ENCODE measurements around the gene CDC14B.
A peak's percentile ranks its signal among the peaks of the same experiment; 100 is the strongest.

The CDC14B gene

GRCh38 chr9:96485280-96485679 is 134.4 kb downstream of the CDC14B start:
- Histone ChIP-seq H3K4me3 (ENCODE audit: insufficient read depth in 1 of 2, low read depth in 1 of 2, low read length in 2 of 2) (no peak overlapping the region), H2BK120ac (ENCODE audit: low read depth, low read length) (no peak overlapping the region), H3K36me3 (ENCODE audit: control insufficient read depth in 1 of 2, insufficient read depth in 2 of 2, low read depth in 1 of 2, low read length in 2 of 2) (peaks cover 28 to 75% of the 10 kb centered on the region in 2 experiments), H2AFZ (ENCODE audit: low read depth, low read length) (no peak overlapping the region), H2BK12ac (ENCODE audit: low read length in 2 of 2) (no peak overlapping the region), H3K18ac (ENCODE audit: low read depth in 1 of 2, low read length in 2 of 2) (peak overlapping the region in 1 of 2 experiments; percentile 28), H3K27ac (ENCODE audit: low read length, poor library complexity, severe bottlenecking) (no peak overlapping the region), H2BK5ac (ENCODE audit: low read depth, low read length, poor library complexity, severe bottlenecking) (no peak overlapping the region), H4K8ac (ENCODE audit: low read length) (no peak overlapping the region), H3K4me1 (ENCODE audit: control insufficient read depth, insufficient read depth, low read depth, low read length) (peaks cover 9% of the 10 kb centered on the region), H3K79me1 (replicated peaks; ENCODE audit: low read length, poor library complexity, severe bottlenecking) (peaks cover 16% of the 10 kb centered on the region), H3K9ac (ENCODE audit: low read length) (peak overlapping the region; percentile 83), H3K9me3 (ENCODE audit: control insufficient read depth, low read length) (no peaks in the 10 kb centered on the region), H2BK15ac (ENCODE audit: low read depth, poor library complexity, severe bottlenecking) (no peak overlapping the region), H3K4ac (ENCODE audit: low read depth in 1 of 2, low read length in 2 of 2) (no peak overlapping the region), H3K14ac (ENCODE audit: low read length in 2 of 2) (no peak overlapping the region), H2AK5ac (ENCODE audit: low read length, severe bottlenecking) (no peak overlapping the region), H3K4me2 (ENCODE audit: low read length, poor library complexity, severe bottlenecking) (no peak overlapping the region), H4K91ac (ENCODE audit: low read length) (no peak overlapping the region), H3K27me3 (ENCODE audit: control insufficient read depth in 1 of 2, insufficient read depth in 1 of 2, low read length in 2 of 2) (no peaks in the 10 kb centered on the region), H3K23ac (ENCODE audit: low read length in 2 of 2) (no peak overlapping the region)
- DNase-seq: no peak
- WGBS: 98% methylated on average over 16 of the region's 16 CpGs

DNA sequence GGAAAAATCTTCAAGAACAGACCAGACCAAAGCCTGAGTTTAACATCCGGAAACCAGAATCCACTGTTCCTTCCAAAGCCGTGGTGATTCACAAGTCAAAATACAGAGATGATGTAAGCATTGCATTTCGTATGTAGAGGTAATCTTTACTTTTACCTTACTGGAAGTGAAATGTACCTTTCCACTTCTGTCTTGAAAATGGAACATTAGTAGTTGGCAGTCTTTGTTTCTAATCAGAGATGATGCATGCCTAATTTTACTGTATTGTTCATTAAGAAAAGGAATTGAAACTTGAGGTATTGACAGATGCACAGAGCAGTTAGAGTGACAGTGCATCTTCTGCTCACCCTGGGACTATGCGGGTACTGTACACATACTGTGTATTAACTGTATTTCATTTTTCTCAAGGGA is 135.1 kb downstream of the CDC14B start:
- Histone ChIP-seq H3K27ac (ENCODE audit: low read length, poor library complexity, severe bottlenecking) (no peak overlapping the region), H3K4ac (ENCODE audit: low read depth in 1 of 2, low read length in 2 of 2) (no peak overlapping the region), H3K27me3 (ENCODE audit: control insufficient read depth in 1 of 2, insufficient read depth in 1 of 2, low read length in 2 of 2) (no peaks in the 10 kb centered on the region), H2AFZ (ENCODE audit: low read depth, low read length) (no peak overlapping the region), H3K4me2 (ENCODE audit: low read length, poor library complexity, severe bottlenecking) (no peak overlapping the region), H4K8ac (ENCODE audit: low read length) (no peak overlapping the region), H3K36me3 (ENCODE audit: control insufficient read depth in 1 of 2, insufficient read depth in 2 of 2, low read depth in 1 of 2, low read length in 2 of 2) (peaks cover 28 to 74% of the 10 kb centered on the region in 2 experiments), H3K14ac (ENCODE audit: low read length in 2 of 2) (no peak overlapping the region), H3K4me3 (ENCODE audit: insufficient read depth in 1 of 2, low read depth in 1 of 2, low read length in 2 of 2) (no peak overlapping the region), H2BK120ac (ENCODE audit: low read depth, low read length) (no peak overlapping the region), H3K9ac (ENCODE audit: low read length) (no peak overlapping the region), H3K18ac (ENCODE audit: low read depth in 1 of 2, low read length in 2 of 2) (no peak overlapping the region), H4K91ac (ENCODE audit: low read length) (no peak overlapping the region), H3K9me3 (ENCODE audit: control insufficient read depth, low read length) (no peaks in the 10 kb centered on the region), H3K23ac (ENCODE audit: low read length in 2 of 2) (no peak overlapping the region), H3K4me1 (ENCODE audit: control insufficient read depth, insufficient read depth, low read depth, low read length) (peaks cover 9% of the 10 kb centered on the region), H2BK5ac (ENCODE audit: low read depth, low read length, poor library complexity, severe bottlenecking) (no peak overlapping the region), H2BK15ac (ENCODE audit: low read depth, poor library complexity, severe bottlenecking) (no peak overlapping the region), H2AK5ac (ENCODE audit: low read length, severe bottlenecking) (no peak overlapping the region), H2BK12ac (ENCODE audit: low read length in 2 of 2) (no peak overlapping the region), H3K79me1 (replicated peaks; ENCODE audit: low read length, poor library complexity, severe bottlenecking) (peaks cover 15% of the 10 kb centered on the region)
- 100% methylated on average over 4 of the region's 4 CpGs for WGBS
- DNase-seq: no peak

DNA sequence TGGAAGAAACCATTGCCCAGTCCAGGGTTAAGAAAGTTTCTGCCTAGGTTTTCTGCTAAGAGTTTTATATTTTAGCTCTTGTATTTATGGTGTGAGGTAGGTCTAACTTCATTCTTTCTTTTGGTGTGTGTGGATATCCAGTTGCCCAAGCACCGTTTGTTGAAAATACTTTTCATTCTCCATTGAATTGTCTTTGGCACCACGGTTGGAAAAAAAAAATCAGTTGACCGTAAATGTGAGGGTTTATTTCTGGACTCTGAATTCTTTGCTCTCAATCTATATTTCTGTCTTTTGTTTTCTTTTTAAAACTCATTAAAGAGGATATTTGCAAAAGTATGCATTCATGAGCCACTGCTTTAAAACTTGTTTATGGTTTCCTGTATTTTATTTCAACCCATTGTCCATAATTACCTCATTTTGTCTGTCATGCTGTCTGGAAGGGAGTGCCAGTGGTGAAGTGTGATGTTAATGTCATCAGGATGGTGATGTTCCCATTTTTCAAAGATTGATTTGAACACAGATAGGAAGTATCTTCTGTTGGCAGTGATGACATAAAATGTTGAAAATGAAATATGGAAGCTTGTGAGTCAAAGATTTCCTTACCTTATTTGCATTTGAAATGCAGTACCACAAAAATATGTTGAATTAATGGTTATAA is 135.8 kb downstream of the CDC14B start:
- no peak overlapping the region for H2AFZ ChIP-seq (ENCODE audit: low read depth, low read length)
- H3K4me1 ChIP-seq (ENCODE audit: control insufficient read depth, insufficient read depth, low read depth, low read length): peaks cover 9% of the 10 kb centered on the region
- no peak overlapping the region for H3K23ac ChIP-seq (ENCODE audit: low read length in 2 of 2)
- no peak overlapping the region for H2BK5ac ChIP-seq (ENCODE audit: low read depth, low read length, poor library complexity, severe bottlenecking)
- no peaks in the 10 kb centered on the region for H3K27me3 ChIP-seq (ENCODE audit: control insufficient read depth in 1 of 2, insufficient read depth in 1 of 2, low read length in 2 of 2)
- H3K79me1 ChIP-seq (replicated peaks; ENCODE audit: low read length, poor library complexity, severe bottlenecking): peaks cover 12% of the 10 kb centered on the region
- H4K91ac ChIP-seq (ENCODE audit: low read length): no peak overlapping the region
- H3K14ac ChIP-seq (ENCODE audit: low read length in 2 of 2): no peak overlapping the region
- no peak overlapping the region for H2AK5ac ChIP-seq (ENCODE audit: low read length, severe bottlenecking)
- no peak overlapping the region for H2BK15ac ChIP-seq (ENCODE audit: low read depth, poor library complexity, severe bottlenecking)
- H2BK120ac ChIP-seq (ENCODE audit: low read depth, low read length): no peak overlapping the region
- no peaks in the 10 kb centered on the region for H3K9me3 ChIP-seq (ENCODE audit: control insufficient read depth, low read length)
- H3K36me3 ChIP-seq (ENCODE audit: control insufficient read depth in 1 of 2, insufficient read depth in 2 of 2, low read depth in 1 of 2, low read length in 2 of 2): peaks cover 23 to 68% of the 10 kb centered on the region in 2 experiments
- no peak overlapping the region for H3K4me2 ChIP-seq (ENCODE audit: low read length, poor library complexity, severe bottlenecking)
- no peak overlapping the region for H3K18ac ChIP-seq (ENCODE audit: low read depth in 1 of 2, low read length in 2 of 2)
- no peak overlapping the region for H4K8ac ChIP-seq (ENCODE audit: low read length)
- no peak overlapping the region for H3K27ac ChIP-seq (ENCODE audit: low read length, poor library complexity, severe bottlenecking)
- no peak overlapping the region for H3K4ac ChIP-seq (ENCODE audit: low read depth in 1 of 2, low read length in 2 of 2)
- no peak overlapping the region for H2BK12ac ChIP-seq (ENCODE audit: low read length in 2 of 2)
- 95% methylated on average over 2 of the region's 3 CpGs for WGBS
- no peak overlapping the region for H3K9ac ChIP-seq (ENCODE audit: low read length)
- no peak for DNase-seq
- H3K4me3 ChIP-seq (ENCODE audit: insufficient read depth in 1 of 2, low read depth in 1 of 2, low read length in 2 of 2): no peak overlapping the region

DNA sequence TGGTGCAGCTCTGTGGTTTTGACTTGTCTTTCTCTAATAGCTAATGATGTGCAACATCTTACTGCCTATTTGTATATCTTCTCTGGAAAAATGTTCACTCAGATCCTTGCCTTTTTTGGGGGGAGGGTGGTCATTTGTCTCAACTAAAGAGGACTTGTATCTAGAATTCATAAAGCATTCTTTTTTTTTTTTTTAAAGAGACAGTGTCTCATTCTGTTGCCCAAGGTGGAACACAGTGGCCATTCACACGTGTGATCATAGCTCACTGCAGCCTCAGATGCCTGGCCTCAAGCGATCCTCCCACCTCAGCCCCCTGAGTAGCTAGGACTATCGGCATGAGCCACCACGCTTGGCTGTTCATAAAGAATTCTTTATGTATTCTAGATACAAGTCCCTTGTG is 136.4 kb downstream of the CDC14B start:
- no peaks in the 10 kb centered on the region for H3K27me3 ChIP-seq (ENCODE audit: control insufficient read depth in 1 of 2, insufficient read depth in 1 of 2, low read length in 2 of 2)
- no peak overlapping the region for H3K4me3 ChIP-seq (ENCODE audit: insufficient read depth in 1 of 2, low read depth in 1 of 2, low read length in 2 of 2)

More for the DNA sequence above, 136.4 kb downstream of the CDC14B start:
- Histone ChIP-seq H2AK5ac (ENCODE audit: low read length, severe bottlenecking) (no peak overlapping the region), H2BK12ac (ENCODE audit: low read length in 2 of 2) (no peak overlapping the region), H3K23ac (ENCODE audit: low read length in 2 of 2) (no peak overlapping the region), H3K18ac (ENCODE audit: low read depth in 1 of 2, low read length in 2 of 2) (no peak overlapping the region), H3K9me3 (ENCODE audit: control insufficient read depth, low read length) (no peaks in the 10 kb centered on the region), H3K4me1 (ENCODE audit: control insufficient read depth, insufficient read depth, low read depth, low read length) (peaks cover 9% of the 10 kb centered on the region), H4K91ac (ENCODE audit: low read length) (no peak overlapping the region), H3K27ac (ENCODE audit: low read length, poor library complexity, severe bottlenecking) (no peak overlapping the region), H3K79me1 (replicated peaks; ENCODE audit: low read length, poor library complexity, severe bottlenecking) (peaks cover 7% of the 10 kb centered on the region), H2BK120ac (ENCODE audit: low read depth, low read length) (no peak overlapping the region), H4K8ac (ENCODE audit: low read length) (no peak overlapping the region), H2BK5ac (ENCODE audit: low read depth, low read length, poor library complexity, severe bottlenecking) (no peak overlapping the region), H3K9ac (ENCODE audit: low read length) (no peak overlapping the region), H3K14ac (ENCODE audit: low read length in 2 of 2) (no peak overlapping the region), H3K4me2 (ENCODE audit: low read length, poor library complexity, severe bottlenecking) (no peak overlapping the region), H3K36me3 (ENCODE audit: control insufficient read depth in 1 of 2, insufficient read depth in 2 of 2, low read depth in 1 of 2, low read length in 2 of 2) (peaks cover 16 to 61% of the 10 kb centered on the region in 2 experiments), H3K4ac (ENCODE audit: low read depth in 1 of 2, low read length in 2 of 2) (no peak overlapping the region), H2AFZ (ENCODE audit: low read depth, low read length) (no peak overlapping the region), H2BK15ac (ENCODE audit: low read depth, poor library complexity, severe bottlenecking) (no peak overlapping the region)
- 98% methylated on average over 2 of the region's 4 CpGs for WGBS
- no peak for DNase-seq
